Loucy (cell line): ENCODE measurements around the gene FAM117A.

Source experiments
- CTCF ChIP-seq: fragments of 200-600 bp; sonication (generic); conservative IDR thresholded peaks from 2 replicates; pipeline ENCODE4 v1.5.1; 2014; ENCODE audit warnings: mild to moderate bottlenecking, antibody characterized with exemption, low read length
- EZH2phosphoT487 ChIP-seq: fragments of 200-600 bp; IDR thresholded peaks from 2 replicates; pipeline ENCODE4 v1.6.1; 2018; ENCODE audit warnings: antibody characterized with exemption, mild to moderate bottlenecking, moderate library complexity, borderline replicate concordance

DNA sequence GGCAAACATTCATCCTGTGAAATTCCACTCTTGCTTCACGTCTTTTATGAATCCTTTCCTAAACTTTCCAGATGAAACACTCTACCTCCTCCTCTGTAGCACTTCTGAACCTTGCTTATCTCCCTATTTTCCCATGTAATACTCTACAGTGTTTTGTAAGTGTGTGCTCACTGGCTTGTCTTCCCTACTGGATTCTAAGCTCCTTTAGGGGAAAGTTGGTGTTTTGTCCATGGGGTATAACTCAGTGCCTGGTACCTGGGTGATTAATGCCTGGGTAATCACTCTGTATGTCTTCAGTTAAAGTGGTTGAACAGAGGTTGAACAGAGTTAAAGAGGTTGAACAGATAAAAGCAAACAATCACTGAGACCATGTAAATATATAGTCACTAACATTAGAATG, 20.7 kb upstream of the FAM117A start:
- no peak for TF ChIP-seq CTCF
- TF ChIP-seq EZH2phosphoT487: no peak
